ENCODE results near the gene SLC45A2. TPM values are rescaled to one million over a fixed set of nuclear protein-coding genes. Genes with fewer than 3 reads are reported as not detected.
A peak's percentile ranks its signal among the peaks of the same experiment; 100 is the strongest.
"Not testable (repeated sequence)": the region's sequence is repeated elsewhere in the genome, so short reads cannot be mapped to it uniquely, and the experiment has no call there.

SLC45A2 gene
- polyA plus RNA-seq, result 0.12 TPM
- long read RNA-seq, donor 1, result 0 reads
- long read RNA-seq, donor 2, result 0 reads
- long read RNA-seq, donor 3, result 0 reads
- long read RNA-seq, donor 4, result 0 reads
- long read RNA-seq, donor 5, result 0 reads
- long read RNA-seq, donor 6, result 0 reads
- long read RNA-seq, donor 7, result 0 reads
- long read RNA-seq, donor 8, result 0 reads
- long read RNA-seq, donor 9, result 0 reads
- long read RNA-seq, donor 10, result 0 reads
- long read RNA-seq, donor 11, result 0 reads

GRCh38 chr5:33984671-33985124, at the start of gene SLC45A2:
SLC45A2 (minus strand) TSS chr5:33984693; CDS start chr5:33984583, 110 bp downstream.
- Histone ChIP-seq H3K27me3 (ENCODE audit: control insufficient read depth, insufficient read depth, low read length) (no peaks in the 10 kb centered on the region), H3K4me3 (ENCODE audit: low read length) (no peak within 1 kb of the TSS), H3K36me3 (ENCODE audit: control insufficient read depth, insufficient read depth, low read length) (peaks cover 28% of the 10 kb centered on the region), H3K9me3 (ENCODE audit: control insufficient read depth, low read depth, low read length) (peaks cover 2% of the 10 kb centered on the region), H3K4me1 (ENCODE audit: control insufficient read depth, insufficient read depth, low read length) (peaks cover 7% of the 10 kb centered on the region), H3K27ac (ENCODE audit: low read length) (no peak within 1 kb of the TSS)
- DNase-seq, result no peak
- WGBS (ENCODE audit: insufficient coverage, low lambda C conversion rate), result 94% methylated on average over 3 of the region's 7 CpGs

GRCh38 chr5:34031966-34032365, 47.5 kb upstream of the SLC45A2 start:
- 100% methylated on average over 2 of the region's 3 CpGs for WGBS (ENCODE audit: insufficient coverage, low lambda C conversion rate)
- Histone ChIP-seq H3K9me3 (ENCODE audit: control insufficient read depth, low read depth, low read length) (no peaks in the 10 kb centered on the region), H3K36me3 (ENCODE audit: control insufficient read depth, insufficient read depth, low read length) (peaks cover 12% of the 10 kb centered on the region), H3K27me3 (ENCODE audit: control insufficient read depth, insufficient read depth, low read length) (no peaks in the 10 kb centered on the region), H3K27ac (ENCODE audit: low read length) (no peak overlapping the region), H3K4me3 (ENCODE audit: low read length) (no peak overlapping the region), H3K4me1 (ENCODE audit: control insufficient read depth, insufficient read depth, low read length) (peaks cover 14% of the 10 kb centered on the region)
- DNase-seq, result no peak

- peaks cover 14% of the 10 kb centered on the region for H3K4me1 ChIP-seq (ENCODE audit: control insufficient read depth, insufficient read depth, low read length)
- no peak for DNase-seq
- H3K27me3 ChIP-seq (ENCODE audit: control insufficient read depth, insufficient read depth, low read length), result no peaks in the 10 kb centered on the region
- no peak overlapping the region for H3K4me3 ChIP-seq (ENCODE audit: low read length)
- WGBS (ENCODE audit: insufficient coverage, low lambda C conversion rate), result 100% methylated on average over 1 of the region's 2 CpGs
- H3K36me3 ChIP-seq (ENCODE audit: control insufficient read depth, insufficient read depth, low read length), result peaks cover 14% of the 10 kb centered on the region
- no peak overlapping the region for H3K27ac ChIP-seq (ENCODE audit: low read length)
- H3K9me3 ChIP-seq (ENCODE audit: control insufficient read depth, low read depth, low read length), result no peaks in the 10 kb centered on the region
These were observed 46.6 kb upstream of the SLC45A2 start for GRCh38 chr5:34031117-34031516.

- WGBS (ENCODE audit: insufficient coverage, low lambda C conversion rate), result no CpG with 5 or more reads among the region's 2 CpGs
These were observed 46.1 kb upstream of the SLC45A2 start for GRCh38 chr5:34030585-34030984.

GRCh38 chr5:34030048-34030447, 45.6 kb upstream of the SLC45A2 start:
- H3K27ac ChIP-seq (ENCODE audit: low read length), result peak overlapping the region; percentile 25
- no peak overlapping the region for H3K4me3 ChIP-seq (ENCODE audit: low read length)
- H3K36me3 ChIP-seq (ENCODE audit: control insufficient read depth, insufficient read depth, low read length), result peaks cover 17% of the 10 kb centered on the region
- peaks cover 11% of the 10 kb centered on the region for H3K4me1 ChIP-seq (ENCODE audit: control insufficient read depth, insufficient read depth, low read length)
- DNase-seq, result no peak
- no peaks in the 10 kb centered on the region for H3K9me3 ChIP-seq (ENCODE audit: control insufficient read depth, low read depth, low read length)
- no CpG with 5 or more reads among the region's 1 CpG for WGBS (ENCODE audit: insufficient coverage, low lambda C conversion rate)
- no peaks in the 10 kb centered on the region for H3K27me3 ChIP-seq (ENCODE audit: control insufficient read depth, insufficient read depth, low read length)

More at GRCh38 chr5:34030585-34030984, 46.1 kb upstream of the SLC45A2 start:
- not testable (repeated sequence) for H3K4me3 ChIP-seq (ENCODE audit: low read length); DNase-seq; H3K9me3 ChIP-seq (ENCODE audit: control insufficient read depth, low read depth, low read length); H3K27me3 ChIP-seq (ENCODE audit: control insufficient read depth, insufficient read depth, low read length)
- H3K36me3 ChIP-seq (ENCODE audit: control insufficient read depth, insufficient read depth, low read length), result peaks cover 16% of the 10 kb centered on the region
- H3K4me1 ChIP-seq (ENCODE audit: control insufficient read depth, insufficient read depth, low read length), result peaks cover 14% of the 10 kb centered on the region
- H3K27ac ChIP-seq (ENCODE audit: low read length), result peak overlapping the region; percentile 25

- H3K27me3 ChIP-seq (ENCODE audit: control insufficient read depth, insufficient read depth, low read length), result no peaks in the 10 kb centered on the region
- H3K9me3 ChIP-seq (ENCODE audit: control insufficient read depth, low read depth, low read length), result no peaks in the 10 kb centered on the region
- H3K27ac ChIP-seq (ENCODE audit: low read length), result no peak overlapping the region
- 95% methylated on average over 3 of the region's 3 CpGs for WGBS (ENCODE audit: insufficient coverage, low lambda C conversion rate)
- H3K36me3 ChIP-seq (ENCODE audit: control insufficient read depth, insufficient read depth, low read length), result peaks cover 24% of the 10 kb centered on the region
- H3K4me3 ChIP-seq (ENCODE audit: low read length), result no peak overlapping the region
- peaks cover under 1% of the 10 kb centered on the region for H3K4me1 ChIP-seq (ENCODE audit: control insufficient read depth, insufficient read depth, low read length)
- DNase-seq, result no peak
These were observed 43.9 kb upstream of the SLC45A2 start for GRCh38 chr5:34028349-34028748.

DNA sequence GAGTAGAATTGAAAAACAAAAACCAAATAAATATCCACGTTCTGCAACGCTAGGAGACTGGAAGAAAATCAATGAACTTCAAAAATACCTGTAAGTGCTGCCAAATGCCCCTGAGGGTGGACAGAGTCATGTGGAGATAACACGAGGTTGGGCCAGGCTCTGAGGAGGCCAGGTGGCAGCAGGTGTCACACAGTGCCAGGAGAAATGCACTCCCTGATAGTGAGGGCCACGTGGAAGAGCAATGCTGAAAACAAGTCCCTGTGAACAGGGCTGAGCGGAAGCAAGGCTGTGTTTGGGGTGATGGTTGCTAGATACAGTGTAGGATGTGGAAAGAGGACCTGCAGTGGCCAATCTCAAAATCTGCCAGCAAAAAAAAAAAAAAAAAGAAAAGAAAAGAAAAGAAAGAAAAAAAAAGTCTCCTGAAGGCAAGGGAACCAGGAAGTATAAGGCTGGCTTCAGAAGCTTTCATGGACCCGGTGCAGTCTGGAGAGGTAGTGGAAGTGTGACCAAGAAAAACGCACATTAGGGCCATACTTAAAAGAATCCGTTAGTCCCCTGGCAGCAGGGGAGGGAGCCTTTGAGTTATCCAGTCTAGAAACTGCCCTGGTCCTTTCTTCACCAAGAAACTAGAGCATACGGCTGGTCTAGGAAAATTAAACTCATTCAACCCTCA, 41.7 kb upstream of the SLC45A2 start:
- Histone ChIP-seq H3K9me3 (ENCODE audit: control insufficient read depth, low read depth, low read length) (no peaks in the 10 kb centered on the region), H3K27ac (ENCODE audit: low read length) (no peak overlapping the region), H3K4me1 (ENCODE audit: control insufficient read depth, insufficient read depth, low read length) (peaks cover 11% of the 10 kb centered on the region), H3K4me3 (ENCODE audit: low read length) (no peak overlapping the region), H3K36me3 (ENCODE audit: control insufficient read depth, insufficient read depth, low read length) (peaks cover 20% of the 10 kb centered on the region), H3K27me3 (ENCODE audit: control insufficient read depth, insufficient read depth, low read length) (no peaks in the 10 kb centered on the region)
- DNase-seq, result no peak
- WGBS (ENCODE audit: insufficient coverage, low lambda C conversion rate), result 100% methylated on average over 1 of the region's 9 CpGs

DNA sequence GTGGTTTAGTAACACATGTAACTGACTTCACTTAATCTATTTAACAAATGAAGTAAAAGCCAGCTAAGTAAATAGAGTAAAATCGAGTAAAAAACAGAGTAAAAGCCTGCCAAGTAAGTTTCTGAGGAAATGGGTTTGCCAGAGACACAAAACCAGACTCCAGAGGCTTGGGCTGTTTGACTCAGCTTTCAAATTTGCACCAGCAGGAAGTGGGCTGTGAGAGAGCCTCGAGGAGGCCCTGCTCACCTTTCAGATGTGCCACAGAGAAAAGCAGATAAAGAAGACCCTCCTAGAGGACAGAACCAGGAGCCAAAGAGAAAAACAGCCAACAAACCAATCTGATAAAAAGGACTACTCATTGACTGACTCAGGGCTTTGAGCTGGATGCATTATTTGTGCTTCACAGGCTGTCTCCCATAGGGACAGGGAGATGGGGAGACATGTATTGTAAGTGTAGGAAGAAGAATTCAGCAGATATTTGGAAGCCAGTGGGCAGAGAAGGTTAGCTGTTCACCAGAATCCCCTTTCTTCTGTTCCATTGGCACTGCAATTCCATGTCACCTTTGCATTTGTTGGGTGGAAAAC, 37.7 kb upstream of the SLC45A2 start:
- H3K27ac ChIP-seq (ENCODE audit: low read length), result peak overlapping the region; percentile 84
- H3K4me3 ChIP-seq (ENCODE audit: low read length), result no peak overlapping the region
- no peaks in the 10 kb centered on the region for H3K9me3 ChIP-seq (ENCODE audit: control insufficient read depth, low read depth, low read length)
- H3K27me3 ChIP-seq (ENCODE audit: control insufficient read depth, insufficient read depth, low read length), result no peaks in the 10 kb centered on the region
- WGBS (ENCODE audit: insufficient coverage, low lambda C conversion rate), result no CpG with 5 or more reads among the region's 2 CpGs
- H3K36me3 ChIP-seq (ENCODE audit: control insufficient read depth, insufficient read depth, low read length), result peaks cover 18% of the 10 kb centered on the region
- H3K4me1 ChIP-seq (ENCODE audit: control insufficient read depth, insufficient read depth, low read length), result peaks cover 30% of the 10 kb centered on the region
- DNase-seq, result no peak

DNA sequence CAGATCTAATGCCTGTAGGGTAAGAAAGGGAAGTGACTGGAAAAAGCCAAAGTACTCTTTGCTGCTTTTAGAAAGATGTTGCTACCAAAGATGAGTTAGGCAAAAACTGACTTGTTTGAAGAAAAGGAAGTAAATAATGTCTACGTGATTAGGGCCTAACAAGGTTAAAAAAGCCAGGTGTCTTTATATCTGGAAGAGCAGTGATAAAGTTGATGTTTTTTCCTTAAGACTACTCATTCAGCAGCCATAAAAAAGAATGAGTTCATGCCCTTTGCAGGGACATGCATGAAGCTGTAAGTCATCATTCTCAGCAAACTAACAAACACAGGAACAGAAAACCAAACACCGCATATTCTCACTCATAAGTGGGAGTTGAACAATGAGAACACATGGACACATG, 36.8 kb upstream of the SLC45A2 start:
- H3K4me3 ChIP-seq (ENCODE audit: low read length), result no peak overlapping the region
- peak in 1 of 2 donors; percentile 54 for DNase-seq
- H3K27ac ChIP-seq (ENCODE audit: low read length), result peak overlapping the region; percentile 84
- no CpG with 5 or more reads among the region's 2 CpGs for WGBS (ENCODE audit: insufficient coverage, low lambda C conversion rate)
- no peaks in the 10 kb centered on the region for H3K27me3 ChIP-seq (ENCODE audit: control insufficient read depth, insufficient read depth, low read length)
- peaks cover 17% of the 10 kb centered on the region for H3K36me3 ChIP-seq (ENCODE audit: control insufficient read depth, insufficient read depth, low read length)
- H3K4me1 ChIP-seq (ENCODE audit: control insufficient read depth, insufficient read depth, low read length), result peaks cover 35% of the 10 kb centered on the region
- H3K9me3 ChIP-seq (ENCODE audit: control insufficient read depth, low read depth, low read length), result no peaks in the 10 kb centered on the region

GRCh38 chr5:34020726-34021125, 36.2 kb upstream of the SLC45A2 start:
- Histone ChIP-seq H3K27me3 (ENCODE audit: control insufficient read depth, insufficient read depth, low read length) (no peaks in the 10 kb centered on the region), H3K9me3 (ENCODE audit: control insufficient read depth, low read depth, low read length) (no peaks in the 10 kb centered on the region), H3K4me1 (ENCODE audit: control insufficient read depth, insufficient read depth, low read length) (peaks cover 41% of the 10 kb centered on the region), H3K36me3 (ENCODE audit: control insufficient read depth, insufficient read depth, low read length) (peaks cover 13% of the 10 kb centered on the region), H3K4me3 (ENCODE audit: low read length) (no peak overlapping the region), H3K27ac (ENCODE audit: low read length) (peak overlapping the region; percentile 84)
- peak; percentile 66 to 80 for DNase-seq
- no CpG with 5 or more reads among the region's 1 CpG for WGBS (ENCODE audit: insufficient coverage, low lambda C conversion rate)
